NCI-H774 (cell line): ENCODE results near the gene GALE.
"Not testable (repeated sequence)": the region's sequence is repeated elsewhere in the genome, so short reads cannot be mapped to it uniquely, and the experiment has no call there.

ENCODE experiments used
- DNase-seq: peaks from one replicate; lab custom pipeline; 2025; lab: John Stamatoyannopoulos, UW

The GALE gene

DNA sequence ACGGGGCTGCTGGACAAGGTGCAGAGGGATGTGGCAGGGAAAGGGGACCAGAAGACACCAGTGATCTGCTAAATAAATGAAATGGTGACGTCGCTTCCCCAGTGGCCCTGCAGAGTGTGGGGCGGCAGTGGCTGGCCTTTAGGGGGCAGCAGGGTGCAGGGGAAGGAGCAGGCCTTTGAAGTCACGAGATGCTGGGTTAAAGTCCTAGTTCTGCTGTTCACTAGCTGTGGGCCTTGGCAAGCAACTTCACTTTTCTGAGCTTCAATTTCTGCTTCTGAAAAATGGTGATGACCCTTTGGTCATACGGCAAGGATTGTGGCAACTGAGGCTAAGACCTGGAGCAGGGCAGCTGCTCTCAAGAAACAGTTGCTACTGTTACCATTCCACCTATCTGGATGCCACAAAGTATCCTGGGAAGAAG lies 9.2 kb upstream of the GALE start:
- no peak for DNase-seq

DNA sequence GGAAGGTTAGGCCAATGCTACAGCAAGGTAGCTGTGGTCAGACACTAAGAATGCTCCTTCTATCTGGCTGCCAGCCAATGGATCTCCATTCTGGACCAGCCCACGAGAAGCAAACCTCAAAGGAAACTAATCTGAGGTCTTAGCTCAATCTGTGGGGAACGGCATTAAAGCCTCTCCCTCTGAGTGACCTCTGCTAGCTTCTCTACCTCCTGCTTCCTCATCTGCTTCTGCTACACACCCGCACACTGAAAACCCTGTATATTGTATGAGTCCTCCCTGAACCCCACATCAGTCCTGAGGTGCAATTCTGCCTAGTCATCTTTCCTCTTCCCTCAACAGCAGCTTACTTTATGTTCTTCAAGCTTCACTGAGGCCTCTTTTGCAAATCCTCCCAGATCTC lies 6.9 kb upstream of the GALE start:
- no peak for DNase-seq

DNA sequence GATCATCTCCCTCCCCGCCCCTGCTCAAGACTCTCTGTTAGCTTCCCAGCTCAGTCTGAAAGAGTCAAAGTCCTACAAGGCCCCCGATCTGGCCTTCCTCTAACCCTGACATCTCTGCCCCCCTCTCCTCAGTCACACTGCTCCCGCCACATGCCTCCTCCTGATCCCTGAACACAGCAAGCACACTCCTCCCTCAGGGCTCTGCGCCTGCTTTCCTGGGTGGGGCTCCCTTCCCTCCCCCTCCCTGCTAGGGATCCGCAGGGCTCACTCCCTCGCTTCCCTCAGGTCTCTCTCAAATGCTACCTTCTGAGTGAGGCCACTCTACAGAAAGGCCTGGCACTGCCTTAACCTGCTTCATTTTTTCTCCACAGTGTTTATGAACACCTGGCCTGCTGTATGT lies 5.7 kb upstream of the GALE start:
- DNase-seq = no peak

DNA sequence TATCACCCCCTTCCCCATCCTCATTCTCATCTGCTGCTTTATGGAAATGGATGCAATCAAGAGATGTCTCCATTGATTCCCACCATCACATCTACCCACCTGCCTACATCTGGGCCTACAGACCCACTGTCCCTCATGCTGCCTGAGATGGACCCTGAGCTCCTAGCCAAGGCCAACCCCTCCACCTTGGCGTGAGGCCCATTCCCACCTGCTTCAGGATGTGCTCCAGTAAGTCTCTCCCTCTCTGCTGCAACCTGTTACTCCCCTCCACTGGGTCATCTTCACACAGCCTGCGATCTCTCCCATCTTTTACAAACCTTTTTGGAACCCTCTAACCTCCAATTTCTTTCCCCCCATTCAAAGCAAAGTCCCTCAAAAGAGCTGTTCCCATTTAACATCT lies 4.5 kb upstream of the GALE start:
- no peak for DNase-seq

DNA sequence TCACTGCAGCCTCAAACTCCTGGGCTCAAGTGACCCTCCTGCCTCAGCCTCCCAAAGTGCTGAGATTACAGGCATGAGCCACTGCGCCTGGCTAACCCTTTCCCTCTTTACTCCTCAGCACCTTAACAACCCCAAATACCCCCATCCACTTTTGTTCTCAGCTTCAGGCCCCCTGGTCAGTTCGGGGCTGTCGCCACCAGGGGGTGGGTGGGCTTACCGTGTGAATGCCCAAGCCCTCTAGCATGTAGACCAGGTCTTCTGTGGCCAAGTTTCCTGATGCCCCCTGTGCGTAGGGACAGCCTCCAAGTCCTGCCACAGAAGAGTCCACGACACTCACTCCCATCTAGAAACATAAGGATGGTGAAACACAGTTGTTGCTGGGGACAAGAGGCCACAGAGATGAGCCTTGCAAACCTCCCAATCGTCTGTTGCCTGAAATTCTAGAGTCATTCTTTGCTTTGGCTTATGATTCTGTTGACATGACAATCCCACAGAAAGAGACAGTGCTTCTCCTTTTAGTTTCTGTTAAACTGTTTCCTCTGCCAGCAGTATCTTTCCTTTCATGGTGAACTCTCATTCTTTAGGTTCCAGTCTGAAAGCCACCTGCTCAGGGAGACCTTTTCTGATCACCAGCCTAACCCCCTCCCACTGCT lies 3.8 kb upstream of the GALE start:
- DNase-seq = no peak

DNA sequence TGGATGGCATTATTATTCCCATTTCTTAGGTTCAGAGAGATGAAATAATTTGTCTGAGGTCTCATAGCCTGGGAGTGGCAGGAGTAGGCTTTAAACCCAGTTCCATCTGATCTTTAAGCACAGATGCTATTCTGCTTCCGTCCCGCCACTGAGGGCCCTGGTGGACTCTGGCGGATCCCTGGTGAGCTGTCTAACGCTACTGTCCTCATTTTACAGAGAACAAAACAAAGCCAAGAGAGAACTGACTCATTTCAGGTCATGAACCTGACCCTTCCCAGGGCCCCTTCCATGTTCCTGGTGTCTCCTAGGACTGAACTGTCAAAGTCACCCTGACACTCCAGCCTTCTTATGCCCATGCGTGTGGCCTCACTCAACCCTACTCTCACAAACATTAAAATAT lies 3.1 kb upstream of the GALE start:
- DNase-seq = no peak

DNA sequence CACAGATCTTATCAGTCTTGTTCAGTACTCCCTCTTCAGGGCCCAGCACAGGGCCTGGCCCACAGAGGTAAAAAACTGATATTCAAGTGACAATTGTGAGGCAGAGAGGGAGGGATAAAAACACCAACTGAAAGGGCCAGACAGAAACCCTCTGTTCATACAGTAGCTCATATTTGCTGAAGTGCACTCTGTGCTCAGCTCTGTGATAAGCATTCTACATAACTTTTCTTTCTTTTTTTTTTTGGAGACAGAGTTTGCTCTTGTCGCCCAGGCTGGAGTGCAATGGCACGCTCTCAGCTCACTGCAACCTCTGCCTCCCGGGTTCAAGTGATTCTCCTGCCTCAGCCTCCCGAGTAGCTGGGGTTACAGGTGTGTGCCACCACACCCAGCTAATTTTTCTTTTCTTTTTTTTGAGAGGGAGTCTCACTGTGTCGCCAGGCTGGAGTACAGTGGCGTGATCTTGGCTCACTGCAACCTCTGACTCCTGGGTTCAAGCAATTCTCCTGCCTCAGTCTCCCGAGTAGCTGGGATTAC lies 2.3 kb upstream of the GALE start:
- DNase-seq = not testable (repeated sequence)

DNA sequence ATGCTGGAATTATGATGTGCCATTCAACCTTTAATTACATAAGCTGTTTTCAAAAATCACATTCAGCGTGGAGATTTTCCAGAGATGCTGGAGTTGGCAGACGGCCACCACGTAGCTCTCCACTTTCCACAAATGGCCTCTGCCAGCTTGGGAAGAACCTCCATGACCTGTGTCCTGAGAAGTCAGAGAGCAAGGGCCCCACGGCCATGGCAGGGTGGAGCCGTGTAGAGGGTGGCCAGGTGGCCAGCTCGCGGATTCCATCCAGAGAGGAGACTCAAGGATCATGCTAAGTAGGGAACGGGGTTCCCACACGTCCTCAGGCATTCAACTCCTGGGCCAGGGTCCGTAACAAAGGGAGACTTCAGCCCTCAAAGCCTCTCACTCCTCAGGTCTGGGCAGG lies 1.3 kb upstream of the GALE start:
- no peak for DNase-seq

DNA sequence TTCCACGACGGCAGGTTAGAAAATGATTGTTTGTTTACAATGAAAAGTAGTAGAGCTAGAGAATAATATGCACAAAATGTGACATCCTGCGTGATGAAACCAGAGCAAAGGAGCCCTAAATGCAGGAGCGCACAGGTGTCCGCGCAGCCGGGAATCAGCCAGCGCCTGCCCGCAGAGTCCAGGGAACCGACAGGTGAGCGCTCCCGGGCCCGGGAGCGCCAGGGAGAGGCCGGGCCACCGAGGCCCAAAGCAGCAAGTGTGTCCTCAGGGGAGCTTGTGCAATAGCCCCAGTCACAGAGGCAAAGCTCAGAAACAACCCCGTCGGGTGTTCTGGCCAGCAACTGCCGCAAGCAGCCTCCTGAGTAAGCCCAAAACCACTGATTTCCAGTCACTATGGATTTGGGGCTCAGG lies 789 bp upstream of the GALE start:
- no peak for DNase-seq

DNA sequence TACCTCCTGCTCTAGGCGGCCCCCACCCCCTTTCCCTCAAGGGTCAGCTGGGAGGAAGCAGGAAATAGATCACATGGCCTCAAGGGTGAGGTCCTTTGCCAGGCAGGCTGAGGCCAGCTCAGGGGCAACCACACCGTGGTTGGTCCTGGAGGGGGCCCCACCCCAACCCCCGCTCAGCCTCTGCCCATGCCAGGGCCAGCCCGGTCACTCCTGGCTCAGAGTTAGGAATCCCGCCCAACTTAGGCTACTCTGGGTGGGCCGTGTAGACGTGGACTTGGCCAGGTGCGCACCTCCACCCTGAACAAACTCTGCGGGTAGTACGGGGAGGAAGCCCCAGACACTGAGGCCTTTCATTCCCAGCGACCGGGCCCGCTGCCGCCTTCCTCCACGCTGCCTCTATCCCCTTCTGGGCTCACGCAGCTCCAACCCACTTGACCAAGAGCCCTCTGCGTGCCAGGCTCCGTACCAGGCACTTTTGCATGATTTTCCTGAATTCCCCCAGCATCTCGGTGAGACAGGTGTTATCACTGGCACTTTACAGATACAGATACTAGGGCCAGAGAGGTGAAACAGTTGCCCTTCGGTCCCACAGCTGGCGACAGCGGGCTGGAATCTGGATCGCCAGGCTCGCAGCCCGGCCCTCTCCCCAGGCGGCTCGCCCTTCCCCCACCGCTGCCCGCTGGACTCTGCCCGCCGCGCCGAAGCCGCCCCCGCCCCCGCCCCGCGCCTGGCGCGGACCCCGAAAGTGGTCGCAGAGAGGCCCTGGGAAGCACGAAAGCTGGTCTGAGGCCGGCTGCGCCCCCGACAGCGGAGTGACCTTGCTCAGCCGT lies 769 bp downstream of the GALE start:
- no peak for DNase-seq

DNA sequence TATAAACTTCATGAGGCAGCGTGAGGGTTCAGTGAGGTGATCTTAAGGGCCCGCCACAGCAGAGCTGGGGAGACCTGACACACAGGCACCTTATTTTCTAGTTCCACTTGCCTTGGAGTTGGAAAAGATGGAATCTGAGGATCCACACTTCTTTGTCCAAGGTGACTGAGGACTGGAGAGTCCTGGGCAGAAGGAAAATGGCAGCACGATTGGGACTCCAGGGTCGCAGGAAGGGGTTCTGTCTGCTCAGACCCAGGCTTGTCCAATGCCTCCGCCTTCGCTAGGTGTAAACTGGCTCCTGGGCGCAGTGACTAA lies 1.3 kb downstream of the GALE start:
- DNase-seq = no peak

DNA sequence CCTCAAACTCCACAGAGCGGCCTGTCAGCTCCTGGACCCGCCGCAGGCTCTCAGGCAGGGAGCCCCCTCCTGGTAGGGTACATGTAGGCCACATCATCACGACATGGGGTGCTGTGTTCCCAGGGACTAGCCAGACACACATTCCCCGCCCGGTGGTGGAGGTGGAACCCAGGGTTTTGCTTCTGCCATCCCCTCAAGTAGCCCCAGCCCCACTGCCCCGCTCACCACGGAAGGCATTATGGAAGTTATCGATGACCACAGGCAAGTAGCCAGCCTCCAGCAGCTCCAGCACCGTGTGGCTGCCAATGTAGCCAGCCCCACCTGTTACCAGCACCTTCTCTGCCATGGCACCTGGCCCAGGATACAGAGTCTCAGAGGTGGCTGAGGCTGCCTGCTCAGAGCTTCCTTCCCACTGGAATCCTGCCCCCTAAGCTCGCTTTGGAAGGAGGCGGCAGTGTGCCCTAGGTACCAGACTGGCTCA lies 1.9 kb downstream of the GALE start:
- DNase-seq = no peak

DNA sequence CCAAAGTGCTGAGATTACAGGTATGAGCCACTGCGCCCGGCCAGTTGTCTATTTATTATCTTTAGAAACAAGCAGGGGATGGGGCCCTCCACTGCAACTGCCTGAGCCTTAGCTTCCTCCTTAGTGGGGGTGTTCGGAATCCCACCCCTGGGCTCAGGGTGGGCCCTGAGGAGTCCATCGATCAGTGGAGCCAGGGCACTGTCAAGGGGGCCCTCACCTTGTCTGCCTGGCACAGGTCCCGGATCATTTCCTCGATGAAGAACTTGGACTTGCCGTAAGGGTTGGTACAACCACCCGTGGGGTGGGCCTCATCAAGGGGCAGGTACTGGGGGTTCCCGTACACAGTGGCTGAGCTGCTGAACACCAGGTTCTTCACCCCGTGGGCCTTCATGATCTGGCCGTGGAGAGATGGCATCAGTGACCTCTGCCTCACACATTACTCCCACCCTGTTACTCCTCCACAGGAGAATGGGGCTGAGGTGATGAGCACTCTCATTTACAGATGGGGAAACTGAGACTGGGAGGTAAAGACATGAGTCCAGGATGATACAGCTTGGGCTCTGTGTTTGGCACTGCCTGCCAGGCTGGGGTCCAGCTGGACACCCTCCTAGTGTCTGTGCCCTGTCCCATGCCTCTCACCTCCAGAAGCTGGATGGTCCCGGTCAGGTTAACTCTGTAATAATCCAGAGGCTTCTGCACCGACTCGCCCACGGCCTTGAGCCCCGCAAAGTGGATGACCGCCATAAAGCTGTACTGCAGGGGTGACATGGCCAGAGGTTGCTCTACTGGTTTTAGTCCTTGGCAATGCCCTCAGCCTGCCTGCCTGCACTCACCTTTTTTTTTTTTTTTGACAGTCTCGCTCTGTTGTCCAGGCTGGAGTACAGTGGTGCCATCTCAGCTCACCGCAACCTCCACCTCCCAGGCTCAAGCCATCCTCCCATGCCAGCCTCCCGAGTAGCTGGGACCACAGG lies 2.8 kb downstream of the GALE start:
- no peak for DNase-seq

DNA sequence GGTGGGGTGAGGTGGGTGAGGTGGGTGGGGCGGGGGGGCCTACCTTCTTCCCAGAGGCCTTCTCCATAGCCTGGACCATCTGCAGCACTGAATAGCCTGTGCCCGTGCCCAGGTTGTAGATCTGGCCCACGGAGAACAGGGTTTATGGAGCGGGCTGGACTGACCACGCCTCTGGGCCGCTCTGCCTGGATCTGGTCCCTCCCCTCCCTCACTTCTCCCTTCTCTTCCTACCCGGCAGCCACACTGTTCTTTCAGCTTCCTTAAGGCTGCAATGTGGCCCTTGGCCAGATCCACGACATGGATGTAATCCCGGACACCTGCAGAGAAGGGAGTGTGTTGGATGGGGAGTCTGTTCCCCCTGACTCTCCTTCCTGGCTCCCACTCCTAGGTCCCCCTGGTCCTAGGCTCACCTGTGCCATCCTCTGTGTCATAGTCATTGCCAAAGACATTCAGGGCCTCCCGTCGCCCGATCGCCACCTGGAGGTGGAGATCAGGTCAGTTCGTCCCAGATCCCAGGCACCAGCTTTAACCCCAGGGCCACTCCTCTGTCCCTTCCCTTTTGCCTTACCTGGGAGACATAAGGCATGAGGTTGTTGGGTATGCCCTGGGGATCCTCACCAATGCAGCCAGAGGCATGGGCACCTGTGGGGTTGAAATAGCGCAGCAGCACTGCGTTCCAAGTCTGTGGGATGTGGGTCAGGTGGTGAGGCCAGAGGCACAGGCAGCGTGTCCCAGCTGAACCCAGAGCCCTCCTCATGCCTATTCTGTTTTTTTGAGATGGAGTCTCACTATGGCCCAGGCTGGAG lies 3.9 kb downstream of the GALE start:
- no peak for DNase-seq

DNA sequence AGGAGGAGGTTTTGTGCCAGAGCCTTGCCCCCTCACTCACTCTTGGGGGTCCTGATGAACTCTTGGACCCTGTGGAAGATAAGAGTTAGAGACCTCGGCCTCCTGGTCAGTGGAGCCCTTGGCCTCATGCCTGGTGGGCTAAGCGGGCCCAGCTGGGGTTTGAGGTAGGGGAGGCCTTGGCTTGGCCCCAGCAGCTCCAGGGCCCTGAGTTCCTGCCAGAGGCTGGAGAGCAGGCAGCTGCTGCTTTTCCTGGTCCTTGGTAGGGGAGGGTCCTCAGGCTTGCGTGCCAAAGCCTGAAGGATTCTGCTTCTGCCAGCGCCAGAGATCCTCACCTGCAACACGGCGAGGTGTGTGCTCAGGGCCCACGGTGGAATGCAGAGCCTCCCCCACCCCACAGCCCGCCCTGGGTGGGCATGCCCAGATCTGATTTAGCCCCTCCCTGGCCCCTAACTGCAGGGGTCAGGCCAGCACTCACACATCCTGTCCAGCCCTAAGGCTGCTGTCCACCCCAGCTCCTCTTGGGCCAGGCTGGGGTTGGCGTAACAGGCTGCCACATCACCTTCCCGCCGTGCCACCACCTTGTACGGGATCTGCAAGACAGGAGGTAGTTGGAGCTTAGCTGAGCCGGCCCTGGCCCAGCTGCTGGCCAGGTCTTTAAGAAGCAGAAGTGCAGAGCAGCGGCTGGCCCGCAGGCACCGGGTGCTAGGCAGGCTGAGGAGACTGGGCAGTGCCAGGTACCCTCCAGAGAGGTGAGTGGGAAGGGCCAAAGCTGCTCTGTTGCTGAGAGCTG lies 4.7 kb downstream of the GALE start:
- DNase-seq = no peak

DNA sequence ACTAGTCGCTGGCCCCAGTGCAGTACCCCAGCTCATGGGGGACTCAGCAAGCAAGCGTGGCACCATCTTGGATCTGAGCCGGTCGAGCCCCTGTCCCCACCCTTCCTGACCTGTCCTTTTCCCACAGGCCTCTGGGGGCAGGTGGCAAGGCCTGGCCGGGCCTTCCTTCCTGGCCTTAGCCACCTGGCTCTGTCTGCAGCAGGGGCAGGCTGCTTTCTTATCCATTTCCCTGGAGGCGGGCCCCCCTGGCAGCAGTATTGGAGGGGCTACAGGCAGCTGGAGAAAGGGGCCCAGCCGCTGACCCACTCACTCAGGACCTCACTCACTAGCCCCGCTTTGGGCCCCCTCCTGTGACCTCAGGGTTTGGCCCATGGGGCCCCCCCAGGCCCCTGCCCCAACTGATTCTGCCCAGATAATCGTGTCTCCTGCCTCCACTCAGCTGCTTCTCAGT lies 5.8 kb downstream of the GALE start:
- DNase-seq = not testable (repeated sequence)

DNA sequence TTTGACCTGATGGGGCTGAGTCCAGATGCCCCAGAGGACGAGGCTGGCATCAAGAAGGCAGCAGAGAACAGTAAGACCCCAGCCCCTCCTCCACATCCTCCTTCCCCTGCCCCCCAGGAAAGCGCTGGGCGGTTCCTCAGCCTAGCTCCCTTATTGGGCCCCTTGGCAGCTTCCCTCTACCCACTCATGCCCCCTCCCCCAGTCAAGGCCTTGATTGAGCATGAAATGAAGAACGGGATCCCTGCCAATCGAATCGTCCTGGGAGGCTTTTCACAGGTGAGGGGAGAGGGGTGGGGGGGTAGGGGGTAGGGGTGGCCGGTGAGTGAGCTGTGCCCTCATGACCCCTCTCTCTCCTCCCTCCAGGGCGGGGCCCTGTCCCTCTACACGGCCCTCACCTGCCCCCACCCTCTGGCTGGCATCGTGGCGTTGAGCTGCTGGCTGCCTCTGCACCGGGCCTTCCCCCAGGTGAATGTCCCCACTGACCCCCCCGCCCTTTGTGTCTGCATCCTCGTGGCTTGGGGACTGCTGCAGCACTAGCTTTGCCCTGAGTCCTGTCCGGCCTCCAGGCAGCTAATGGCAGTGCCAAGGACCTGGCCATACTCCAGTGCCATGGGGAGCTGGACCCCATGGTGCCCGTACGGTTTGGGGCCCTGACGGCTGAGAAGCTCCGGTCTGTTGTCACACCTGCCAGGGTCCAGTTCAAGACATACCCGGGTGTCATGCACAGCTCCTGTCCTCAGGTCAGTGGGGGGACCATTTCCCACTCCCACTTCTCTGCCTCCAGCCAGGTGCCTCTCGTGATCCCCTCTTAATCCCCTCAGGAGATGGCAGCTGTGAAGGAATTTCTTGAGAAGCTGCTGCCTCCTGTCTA lies 6.5 kb downstream of the GALE start:
- DNase-seq = no peak

DNA sequence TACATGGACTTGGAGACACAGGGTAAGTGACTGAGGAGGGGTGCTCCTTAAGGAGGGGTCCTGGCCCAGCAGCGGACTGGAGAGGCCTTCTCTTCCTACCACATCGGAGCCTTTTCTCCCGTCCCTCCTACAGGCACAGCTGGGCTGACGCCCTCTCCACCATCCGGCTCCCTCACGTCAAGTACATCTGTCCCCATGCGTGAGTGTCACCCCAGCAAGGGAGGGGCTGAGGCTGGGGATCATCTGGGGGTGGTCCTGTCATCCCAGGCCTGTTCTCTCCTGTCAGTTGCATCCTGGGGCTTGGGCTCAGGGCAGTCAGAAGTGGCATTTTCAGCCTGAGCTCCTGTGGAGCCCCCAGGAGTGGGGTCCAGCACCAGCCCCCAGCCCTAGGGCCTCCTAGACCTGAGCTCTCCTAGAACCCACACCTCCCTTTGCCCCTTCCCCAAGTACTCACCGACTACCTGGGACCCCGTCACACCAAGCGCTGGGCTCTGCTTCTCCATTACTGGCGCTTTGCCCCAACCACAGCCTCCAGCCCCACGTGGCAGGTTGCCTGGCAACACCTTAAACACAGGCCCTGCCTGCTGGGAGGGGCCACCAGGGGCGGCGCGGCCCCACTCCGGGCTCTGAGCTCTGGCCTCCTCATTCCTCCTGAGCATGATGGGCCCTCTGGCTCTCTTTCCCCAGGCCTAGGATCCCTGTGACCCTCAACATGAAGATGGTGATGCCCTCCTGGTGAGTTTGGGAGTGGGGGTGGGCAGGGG lies 7.4 kb downstream of the GALE start:
- no peak for DNase-seq
